Measurements from ENCODE around the gene CCNL1. TPM values are rescaled to one million over a fixed set of nuclear protein-coding genes. Genes with fewer than 3 reads are reported as not detected.

The CCNL1 gene
- total RNA-seq, 2 donors from 2014 or later = 84.5 to 125 TPM

DNA sequence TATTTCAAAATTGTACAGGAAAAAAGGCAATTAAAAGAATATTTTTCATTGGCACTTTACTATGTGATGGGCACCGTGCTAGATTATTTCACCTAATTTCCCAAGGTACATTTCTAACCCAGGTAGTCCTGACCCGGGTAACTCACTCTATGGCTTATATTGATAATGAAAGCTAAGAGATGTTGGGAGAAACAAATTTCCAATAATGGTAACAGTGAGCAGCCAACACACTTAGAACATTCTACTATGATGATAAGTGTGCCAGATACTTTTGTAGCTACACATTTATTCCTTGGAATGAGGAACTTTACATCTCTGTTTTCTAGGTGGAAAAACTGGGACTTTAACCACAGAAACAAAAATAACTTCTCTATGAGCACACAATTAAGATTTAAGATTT lies 7.5 kb downstream of the CCNL1 start:
- intact Hi-C loops (cut with DNase I) = no loop called here
- DNase-seq (ENCODE audit: low spot score) = no peak

DNA sequence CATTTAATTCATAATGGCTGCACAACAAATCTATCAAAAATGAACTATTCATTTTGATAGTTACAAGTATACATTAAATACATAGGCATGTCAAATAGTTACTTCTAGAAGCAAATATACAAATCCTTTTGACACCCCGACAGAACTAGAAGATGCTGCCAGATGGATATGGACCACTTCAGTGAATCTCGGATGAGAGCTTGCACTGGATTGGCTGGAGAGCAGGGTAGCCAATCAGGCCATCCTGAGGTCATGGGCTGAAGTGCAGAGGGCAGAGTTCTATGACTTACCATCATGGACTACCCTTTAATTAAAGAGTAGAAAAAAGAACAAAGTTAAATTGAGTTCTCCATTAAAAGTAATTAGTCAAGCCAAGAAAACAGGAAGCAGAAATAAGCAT lies 8.3 kb downstream of the CCNL1 start:
- no peak for DNase-seq (ENCODE audit: low spot score)
- intact Hi-C loops (cut with DNase I) = no loop called here

DNA sequence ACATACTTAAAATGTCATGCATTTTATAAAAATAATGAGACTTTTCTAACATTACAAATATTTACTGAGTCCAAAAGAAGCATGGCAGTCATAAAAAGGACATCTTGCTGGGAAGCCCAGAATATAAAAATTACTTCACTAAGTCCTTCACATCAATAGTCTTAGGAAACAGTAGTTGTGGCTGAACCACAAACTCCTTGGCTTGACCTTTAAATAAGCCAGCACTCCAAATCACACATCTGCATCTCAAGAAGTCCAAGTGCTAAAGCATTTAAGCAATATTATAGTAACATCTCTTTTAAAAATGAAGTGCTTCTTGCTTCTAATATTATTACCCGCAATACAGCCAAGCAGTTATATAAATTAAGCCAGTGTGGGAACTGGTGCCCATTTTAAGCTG lies 8.8 kb downstream of the CCNL1 start:
- DNase-seq (ENCODE audit: low spot score) = no peak
- intact Hi-C loops (cut with DNase I) = no loop called here

DNA sequence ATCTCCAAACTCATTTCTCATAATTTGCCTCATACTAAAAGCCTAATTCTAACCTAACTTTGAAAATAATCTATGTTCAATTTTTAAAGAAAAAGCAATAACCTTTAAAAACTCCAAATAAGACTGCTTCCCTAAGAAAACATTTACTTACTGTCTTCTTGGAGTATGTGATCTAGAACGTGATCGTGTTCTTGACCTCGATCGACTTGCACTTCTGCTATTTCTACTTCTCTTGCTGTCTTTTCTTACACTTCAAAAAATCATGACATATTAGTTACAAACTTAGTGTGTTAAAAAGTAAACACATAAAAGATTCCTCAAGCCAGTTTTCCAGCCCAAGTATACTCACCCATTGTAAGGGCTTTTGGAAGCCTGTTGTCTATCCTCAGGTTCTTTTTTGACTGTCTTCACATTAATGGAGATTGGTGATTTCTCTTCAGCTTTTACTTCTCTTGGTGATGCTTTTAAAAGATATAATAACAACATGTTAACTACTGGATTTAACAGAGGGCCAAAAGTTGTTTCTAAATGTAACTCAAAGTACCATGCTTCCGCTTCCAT lies 10.7 kb downstream of the CCNL1 start:
- intact Hi-C loops (cut with DNase I) = no loop called here
- no peak for DNase-seq (ENCODE audit: low spot score)

DNA sequence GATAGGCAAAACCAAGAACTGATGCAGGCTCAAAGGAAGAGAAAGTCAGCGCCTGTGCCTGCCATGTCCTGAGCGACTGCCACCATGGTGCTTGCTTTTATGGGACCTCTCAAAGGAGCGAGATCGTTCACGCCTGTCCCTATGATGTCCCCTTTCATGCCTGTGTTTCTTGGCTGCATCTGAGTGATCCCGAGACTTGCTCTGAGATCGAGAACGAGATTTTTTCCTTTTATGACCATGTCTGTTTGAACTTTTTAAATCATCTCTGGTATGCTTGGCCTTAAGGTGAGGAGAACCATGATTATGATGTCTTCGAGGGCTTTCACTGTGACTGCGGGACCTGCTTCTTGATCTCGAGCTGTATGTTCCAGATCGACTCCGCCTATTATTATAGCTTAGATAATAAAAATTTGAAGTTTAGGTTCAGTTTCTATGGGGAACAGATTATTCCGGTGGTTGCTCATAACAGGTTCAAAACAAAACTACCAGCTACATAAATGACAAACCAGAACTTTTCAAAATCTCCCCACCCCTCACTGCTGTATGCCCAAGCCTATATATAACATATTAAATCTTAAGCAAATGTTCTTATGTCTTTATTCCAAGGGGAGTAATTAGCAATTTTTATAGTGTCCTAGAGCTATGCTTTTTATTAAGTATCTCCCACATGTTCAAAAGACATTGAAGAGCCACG lies 11.6 kb downstream of the CCNL1 start:
- intact Hi-C loops (cut with DNase I) = no loop called here

DNA sequence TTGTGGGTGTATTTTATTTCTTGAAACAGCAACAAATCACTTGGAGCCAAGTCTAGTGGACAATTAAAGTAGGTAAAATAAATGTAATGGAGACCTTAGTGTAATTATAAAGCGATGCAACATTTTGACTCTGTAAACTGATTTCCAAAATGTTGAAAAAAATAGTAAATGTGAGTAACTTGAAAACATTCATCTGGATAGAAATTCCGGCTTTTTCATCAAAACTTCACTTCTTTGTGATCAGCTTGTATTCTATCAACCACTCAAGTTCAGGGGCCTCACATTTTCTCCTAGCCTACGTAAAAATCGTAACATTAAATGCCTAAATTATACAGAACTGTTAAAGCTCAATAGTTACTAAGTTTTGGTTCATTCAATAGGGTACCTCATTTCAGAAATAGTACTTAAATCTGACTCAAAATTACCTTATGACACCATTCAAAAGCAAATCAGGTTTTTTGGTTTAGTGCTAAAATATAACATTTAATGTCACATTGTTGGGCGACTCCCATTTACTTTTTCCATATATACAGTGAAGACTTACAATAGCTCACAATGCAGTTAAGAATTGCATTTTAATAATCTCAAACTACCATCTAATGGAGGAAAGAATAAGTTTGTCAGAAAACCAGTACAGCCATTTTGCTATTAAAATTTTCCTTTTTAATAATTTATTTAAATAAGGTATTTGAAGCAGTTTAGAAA lies 12.7 kb downstream of the CCNL1 start:
- intact Hi-C loops (cut with DNase I) = no loop called here
- no peak for DNase-seq (ENCODE audit: low spot score)

More for the DNA sequence above, 11.6 kb downstream of the CCNL1 start:
- DNase-seq (ENCODE audit: low spot score) = no peak

DNA sequence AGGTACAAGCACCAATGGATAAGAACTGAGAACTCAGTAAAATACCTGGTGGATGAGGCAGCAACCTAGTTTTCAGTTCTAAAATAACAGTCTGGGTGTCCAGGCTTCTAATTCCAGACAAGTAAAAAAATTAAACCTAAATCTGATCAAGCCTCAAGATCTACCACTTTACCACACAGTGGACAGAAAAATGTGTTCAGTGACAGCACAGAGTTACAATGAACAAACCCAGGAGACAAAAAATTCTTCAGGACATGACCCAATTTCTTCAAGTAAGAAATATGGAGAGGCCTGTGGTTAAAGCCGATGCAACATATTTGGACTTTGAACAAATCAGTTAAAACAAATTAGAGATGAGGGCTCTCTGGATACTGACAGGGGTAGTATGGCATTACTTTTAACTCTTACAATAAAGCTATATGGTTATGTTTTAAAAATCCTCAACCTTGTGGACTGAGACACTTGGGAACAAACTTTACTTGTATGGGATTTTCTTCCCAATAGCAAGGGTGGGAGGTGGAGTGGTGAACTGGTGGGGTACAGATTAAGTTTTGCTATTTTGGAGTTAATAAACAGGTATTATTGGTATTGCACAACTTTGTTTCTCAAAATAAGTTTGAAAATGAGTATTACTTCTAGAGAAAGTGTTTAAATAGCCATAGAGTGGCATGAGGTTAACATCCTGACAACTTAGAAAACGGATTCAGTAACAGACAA lies 14.2 kb downstream of the CCNL1 start:
- intact Hi-C loops (cut with DNase I) = no loop called here
- no peak for DNase-seq (ENCODE audit: low spot score)

DNA sequence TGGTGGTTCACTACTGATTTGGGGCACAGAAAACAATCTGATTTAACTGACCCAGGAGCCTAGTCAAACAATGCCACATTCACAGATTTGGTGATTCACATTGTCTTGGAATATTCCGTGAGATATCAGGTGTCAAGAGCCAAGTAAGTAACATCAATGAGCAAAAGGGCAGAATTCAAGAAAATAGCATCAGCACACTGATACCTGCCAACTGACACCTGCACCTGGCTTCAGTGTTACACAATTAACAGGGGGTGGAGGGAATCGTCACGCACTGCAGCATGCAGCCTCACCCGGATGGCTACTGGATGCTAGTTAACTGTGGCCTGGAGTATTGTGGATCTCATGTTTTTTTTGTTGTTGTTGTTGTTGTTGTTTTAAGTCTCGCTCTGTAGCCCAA lies 17.6 kb downstream of the CCNL1 start:
- intact Hi-C loops (cut with DNase I) = no loop called here
- DNase-seq (ENCODE audit: low spot score) = no peak

DNA sequence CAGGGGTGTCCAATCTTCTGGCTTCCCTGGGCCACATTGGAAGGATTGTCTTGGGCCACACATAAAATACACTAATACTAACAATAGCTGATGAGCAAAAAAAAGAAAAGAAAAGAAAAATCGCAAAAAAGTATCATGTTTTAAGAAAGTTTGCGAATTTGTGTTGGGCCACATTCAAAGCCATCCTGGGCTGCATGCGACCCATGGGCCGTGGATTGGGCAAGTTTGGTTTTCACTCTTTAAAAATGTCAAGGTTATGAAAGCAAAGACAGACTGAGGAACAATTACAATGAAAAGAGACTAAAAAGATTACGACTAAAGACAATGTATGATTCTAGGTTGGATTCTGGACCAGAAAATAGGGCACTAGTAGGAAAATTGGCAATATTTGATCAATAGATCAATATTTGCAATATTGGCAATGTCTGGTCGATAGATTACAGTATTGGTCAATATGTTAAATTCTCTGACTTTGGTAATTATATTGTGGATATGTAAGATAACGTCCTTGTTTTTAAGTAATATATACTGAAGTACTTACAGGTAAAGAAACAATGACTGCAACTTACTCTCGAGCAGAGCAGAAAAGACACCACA lies 19.9 kb downstream of the CCNL1 start:
- intact Hi-C loops (cut with DNase I) = loop anchor here (5.0 to 10.0 kb wide), 4 partner anchors 55 to 615 kb away; partner anchors contain the start of gene TIPARP (in 1 of the 2)

DNA sequence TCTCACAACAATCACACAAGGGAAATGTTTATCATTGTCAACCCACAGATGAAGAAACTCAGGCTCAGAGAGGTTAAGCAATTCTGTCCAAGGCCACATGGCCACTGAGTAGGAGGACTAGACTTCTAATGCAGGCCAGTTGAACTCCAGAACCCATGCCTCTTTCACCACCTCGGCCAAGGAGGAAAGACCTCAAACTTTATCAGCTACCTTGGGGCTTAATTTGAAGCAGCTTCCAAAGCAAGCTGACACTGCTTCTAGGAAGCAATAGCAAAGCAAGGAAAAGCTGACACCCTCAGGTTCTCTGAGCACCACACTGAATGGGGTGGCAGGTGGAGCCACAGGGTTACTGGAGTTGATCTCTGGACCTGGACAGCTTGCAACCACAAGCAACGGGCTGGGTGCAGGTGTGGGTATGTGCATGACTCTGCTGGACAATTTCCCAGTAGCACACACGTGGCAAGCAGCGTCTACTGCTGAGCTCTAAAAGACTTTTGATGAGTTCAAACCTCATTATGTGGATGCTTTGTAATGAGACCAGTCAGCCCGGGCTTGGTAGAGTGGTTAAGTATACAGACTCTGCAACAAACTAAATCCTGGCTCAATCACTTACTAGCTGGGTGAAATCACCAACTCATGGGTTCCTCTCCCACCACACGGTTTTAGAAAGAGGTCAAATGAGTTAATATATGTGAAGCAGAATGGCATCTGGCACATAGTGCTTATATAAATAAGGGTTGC lies 23.1 kb downstream of the CCNL1 start:
- no peak for DNase-seq (ENCODE audit: low spot score)
- intact Hi-C loops (cut with DNase I) = loop anchor here (5.0 to 10.0 kb wide), 4 partner anchors 52 to 612 kb away; partner anchors contain the start of gene TIPARP (in 1 of the 2)

More for the DNA sequence above, 19.9 kb downstream of the CCNL1 start:
- DNase-seq (ENCODE audit: low spot score) = no peak

DNA sequence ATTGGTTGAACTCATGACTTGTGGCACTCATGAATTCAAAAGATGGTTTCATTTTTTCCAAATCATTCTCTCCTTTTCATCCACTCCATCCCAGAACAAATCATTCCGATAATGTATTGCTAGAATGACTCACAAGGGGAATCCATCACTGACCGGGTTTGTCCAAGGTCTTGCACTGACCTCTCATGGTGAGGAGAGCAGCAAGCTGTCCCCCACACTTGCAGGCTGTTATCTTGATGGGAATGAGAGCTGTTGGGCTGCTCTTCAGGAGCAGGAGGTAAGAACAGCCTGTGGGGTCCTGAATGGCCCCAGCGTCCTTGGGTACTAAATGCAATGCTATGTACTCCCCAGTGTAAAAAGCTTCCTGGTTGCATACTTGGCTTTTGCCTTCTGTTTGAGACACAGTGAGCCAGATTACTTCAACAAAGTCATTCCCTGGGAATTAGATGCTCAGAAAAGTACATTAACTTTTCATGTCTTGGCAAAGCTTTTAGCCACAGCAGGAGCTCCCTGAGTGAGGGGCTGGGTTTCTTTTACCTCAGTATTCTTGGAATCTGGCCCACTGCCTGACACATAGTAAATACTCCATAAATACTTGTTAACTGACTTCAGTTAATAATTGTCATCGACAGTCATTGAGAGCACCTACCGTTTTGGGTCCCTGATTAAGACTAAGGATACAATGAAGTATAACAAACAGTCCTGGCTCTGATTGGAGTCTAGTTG lies 24.1 kb downstream of the CCNL1 start:
- DNase-seq (ENCODE audit: low spot score) = no peak
- intact Hi-C loops (cut with DNase I) = loop anchor here (5.0 to 10.0 kb wide), 4 partner anchors 51 to 611 kb away; partner anchors contain the start of gene TIPARP (in 1 of the 2)

DNA sequence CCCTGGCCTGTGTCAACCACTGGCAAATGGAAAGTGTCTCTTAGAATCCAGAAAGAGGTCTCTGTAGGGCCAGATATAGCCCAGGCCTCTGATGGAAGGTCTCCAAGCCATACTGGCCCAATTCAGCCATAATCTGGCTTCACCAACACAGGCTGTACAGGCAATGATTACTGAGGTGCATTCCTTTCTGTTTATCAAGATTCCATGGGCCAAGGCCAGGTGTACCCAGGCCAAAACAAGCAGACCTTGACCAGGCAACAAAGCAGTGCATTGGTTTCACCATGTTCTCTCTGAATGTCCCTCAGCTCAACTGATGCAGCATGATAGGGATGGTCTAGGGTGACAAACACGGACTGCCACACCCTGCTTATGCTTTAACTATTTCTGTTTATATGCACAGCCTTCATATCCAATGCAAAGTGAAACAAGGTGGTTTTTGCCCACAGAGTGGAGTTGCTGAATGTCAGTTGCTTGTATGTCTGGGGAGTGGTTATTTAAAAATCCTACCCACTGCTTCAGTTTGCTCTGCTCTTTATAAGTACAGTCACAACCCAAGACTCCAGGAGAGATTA lies 25.2 kb downstream of the CCNL1 start:
- DNase-seq (ENCODE audit: low spot score) = no peak
- intact Hi-C loops (cut with DNase I) = loop anchor here (5.0 to 10.0 kb wide), 4 partner anchors 50 to 610 kb away; partner anchors contain the start of gene TIPARP (in 1 of the 2)

DNA sequence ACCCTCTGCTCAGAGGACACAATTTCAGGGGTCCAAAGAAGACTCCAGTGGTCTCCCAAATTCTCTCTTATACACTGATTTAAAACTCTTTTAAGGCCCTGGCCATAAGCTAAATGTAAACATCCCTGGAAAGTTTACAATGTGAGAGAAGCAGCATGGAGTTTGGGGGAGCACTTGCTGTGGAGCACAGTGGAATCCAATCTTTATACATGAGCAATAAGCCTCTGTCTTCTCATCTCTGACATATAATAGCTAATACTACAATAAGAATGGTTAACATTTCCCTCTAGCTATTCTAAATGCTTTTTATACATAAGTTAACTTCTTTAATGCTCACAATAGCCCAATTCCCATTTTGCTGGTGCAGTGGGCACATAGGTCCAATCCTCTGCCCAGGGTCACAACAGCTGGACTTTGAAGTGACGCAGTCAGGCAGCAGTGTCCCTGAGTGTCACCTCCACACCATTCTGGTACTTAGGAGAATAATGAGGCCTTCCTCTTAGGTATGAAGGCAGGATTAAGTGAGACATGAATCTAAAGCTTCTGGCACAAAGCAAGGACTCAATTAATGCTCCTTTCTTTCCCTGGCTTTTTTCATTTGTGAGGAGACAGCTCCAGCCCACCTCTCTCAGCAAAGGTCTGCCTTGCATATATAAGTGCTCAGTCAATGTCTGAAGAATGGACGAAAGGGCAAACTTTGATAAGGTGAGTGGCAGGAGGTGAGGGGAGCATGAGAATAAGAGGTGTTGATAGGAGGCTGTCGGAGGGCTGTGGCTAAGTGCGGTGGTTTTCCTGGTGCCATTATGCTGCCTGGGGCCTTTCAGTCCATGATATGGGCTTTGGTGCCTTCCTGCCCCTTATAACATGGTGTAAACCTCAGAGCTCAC lies 26.3 kb downstream of the CCNL1 start:
- no peak for DNase-seq (ENCODE audit: low spot score)
- intact Hi-C loops (cut with DNase I) = loop anchor here (2.0 to 10.0 kb wide), 4 partner anchors 49 to 609 kb away; partner anchors contain the start of gene TIPARP (in 1 of the 2)

DNA sequence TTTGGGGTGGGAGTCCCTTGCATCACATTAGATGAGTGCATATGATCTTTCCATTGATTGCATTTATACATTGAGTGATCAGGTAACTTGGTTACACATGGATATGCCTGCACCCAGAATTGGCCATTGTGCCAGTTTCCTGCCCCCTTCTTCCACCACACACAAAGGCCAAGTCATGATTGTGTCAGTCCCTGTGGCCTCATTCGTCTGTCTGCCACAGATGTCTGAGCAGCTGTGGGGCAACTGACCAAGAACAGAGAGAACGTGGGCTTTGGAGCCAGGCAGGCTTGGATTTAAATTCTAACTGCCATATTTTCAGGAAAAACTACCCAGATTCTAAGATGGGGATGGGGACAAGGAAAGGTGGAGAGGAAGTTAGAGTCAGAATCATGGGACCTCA lies 27.0 kb downstream of the CCNL1 start:
- no peak for DNase-seq (ENCODE audit: low spot score)
- intact Hi-C loops (cut with DNase I) = loop anchor here (2.0 to 10.0 kb wide), 4 partner anchors 48 to 608 kb away; partner anchors contain the start of gene TIPARP (in 1 of the 2)

DNA sequence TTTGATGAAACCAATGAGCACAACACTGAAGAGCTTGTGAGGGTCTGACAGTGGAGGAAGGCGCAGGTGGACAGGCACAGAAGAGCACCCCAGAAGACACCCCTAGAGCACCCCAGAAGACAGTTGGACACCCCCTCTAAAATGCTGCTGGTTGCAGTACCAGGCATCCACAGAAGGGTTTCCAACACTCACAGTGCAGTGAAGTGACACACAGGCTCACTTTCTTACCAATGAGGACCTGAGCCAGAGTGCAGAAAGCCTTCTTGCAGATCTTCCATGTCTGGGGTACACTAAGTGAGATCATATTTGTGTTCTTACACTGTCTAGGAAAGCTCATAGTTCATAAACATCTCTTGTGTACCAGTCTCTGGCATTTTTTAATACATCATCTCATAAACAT lies 27.6 kb downstream of the CCNL1 start:
- intact Hi-C loops (cut with DNase I) = loop anchor here (2.0 to 10.0 kb wide), 4 partner anchors 48 to 608 kb away; partner anchors contain the start of gene TIPARP (in 1 of the 2)
- DNase-seq (ENCODE audit: low spot score) = no peak

DNA sequence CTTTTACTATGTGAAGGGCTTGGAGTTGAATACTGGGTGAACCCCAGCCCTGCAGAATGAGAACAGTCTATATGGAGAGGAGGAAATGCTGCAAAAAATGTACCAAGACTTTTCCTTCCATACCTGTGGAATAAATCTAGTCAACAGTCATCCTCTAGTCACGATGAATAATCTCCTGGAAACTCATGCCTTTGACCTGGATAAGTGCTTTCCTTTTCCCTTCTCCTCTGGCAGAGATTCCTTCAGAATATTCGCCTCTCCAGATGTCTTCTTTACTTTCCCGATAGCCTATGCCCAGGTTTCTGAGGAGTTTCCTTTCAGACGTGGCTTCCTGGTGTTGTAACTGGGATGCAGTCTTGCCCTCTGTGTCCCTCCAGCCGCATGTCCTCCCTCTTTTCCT lies 28.1 kb downstream of the CCNL1 start:
- no peak for DNase-seq (ENCODE audit: low spot score)
- intact Hi-C loops (cut with DNase I) = loop anchor here (2.0 to 10.0 kb wide), 4 partner anchors 47 to 607 kb away; partner anchors contain the start of gene TIPARP (in 1 of the 2)
